Peyer's patch (tissue), 4 donors: ENCODE results near the gene PGS1.

Source experiments
- CTCF ChIP-seq, 6 experiments: fragments of 450-650 bp in 4 of 6; fragments of 200-600 bp in 2 of 6; sonication (generic) in 1 of 6; IDR thresholded peaks; one replicate each; pipeline ENCODE4 v1.5.1; 2017 to 2019; ENCODE audit warnings: antibody characterized with exemption in 6 of 6, mild to moderate bottlenecking in 3 of 6, moderate library complexity in 1 of 6
- POLR2A ChIP-seq, 2 donors: fragments of 450-650 bp; IDR thresholded peaks; one replicate each; pipeline ENCODE4 v1.5.1; 2017; ENCODE audit warnings: antibody characterized with exemption in 2 of 2, mild to moderate bottlenecking in 2 of 2, moderate library complexity in 2 of 2

GRCh38 chr17:78407387-78408000 is 29.0 kb downstream of the PGS1 start:
- TF ChIP-seq CTCF (IDR thresholded peaks at IDR 0.05) (no peak), POLR2A (IDR thresholded peaks at IDR 0.05) (no peak)
